PC-9 (cell line): Measurements from ENCODE around the gene CTNNBL1.

Experiments used
- CTCF ChIP-seq: fragments of 200-600 bp; sonication (generic); conservative IDR thresholded peaks from 2 replicates; pipeline ENCODE4 v1.6.1; 2017; ENCODE audit warnings: mixed run types, antibody characterized with exemption, mild to moderate bottlenecking, moderate library complexity
- EZH2 ChIP-seq: fragments of 200-600 bp; sonication (generic); IDR thresholded peaks from 2 replicates; pipeline ENCODE4 v1.8.0; 2017; ENCODE audit warnings: antibody characterized with exemption, low read depth

- TF ChIP-seq CTCF: no peak
- no peak for TF ChIP-seq EZH2
Observed at GRCh38 chr20:37864298-37864697, 170.5 kb downstream of the CTNNBL1 start.
